Measurements from ENCODE around the gene C10orf53.
"Not testable (repeated sequence)": the region's sequence is repeated elsewhere in the genome, so short reads cannot be mapped to it uniquely, and the experiment has no call there.

DNA sequence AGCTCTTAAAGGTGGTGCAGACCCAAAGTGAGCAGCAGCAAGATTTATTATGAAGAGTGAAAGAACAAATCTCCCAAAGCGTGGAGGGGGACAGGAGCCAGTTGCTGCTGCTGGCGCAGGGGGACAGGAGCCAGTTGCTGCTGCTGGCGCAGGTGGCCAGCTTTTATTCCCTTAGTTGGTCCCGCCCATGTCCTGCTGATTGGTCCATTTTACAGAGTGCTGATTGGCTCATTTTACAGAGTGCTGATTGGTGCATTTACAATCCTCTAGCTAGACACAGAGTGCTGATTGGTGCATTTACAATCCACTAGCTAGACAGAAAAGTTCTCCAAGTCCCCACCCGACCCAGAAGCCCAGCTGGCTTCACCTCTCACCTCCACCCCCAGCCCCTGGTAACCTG lies 3.0 kb downstream of the C10orf53 start:
- TF ChIP-seq, protein P1, sequence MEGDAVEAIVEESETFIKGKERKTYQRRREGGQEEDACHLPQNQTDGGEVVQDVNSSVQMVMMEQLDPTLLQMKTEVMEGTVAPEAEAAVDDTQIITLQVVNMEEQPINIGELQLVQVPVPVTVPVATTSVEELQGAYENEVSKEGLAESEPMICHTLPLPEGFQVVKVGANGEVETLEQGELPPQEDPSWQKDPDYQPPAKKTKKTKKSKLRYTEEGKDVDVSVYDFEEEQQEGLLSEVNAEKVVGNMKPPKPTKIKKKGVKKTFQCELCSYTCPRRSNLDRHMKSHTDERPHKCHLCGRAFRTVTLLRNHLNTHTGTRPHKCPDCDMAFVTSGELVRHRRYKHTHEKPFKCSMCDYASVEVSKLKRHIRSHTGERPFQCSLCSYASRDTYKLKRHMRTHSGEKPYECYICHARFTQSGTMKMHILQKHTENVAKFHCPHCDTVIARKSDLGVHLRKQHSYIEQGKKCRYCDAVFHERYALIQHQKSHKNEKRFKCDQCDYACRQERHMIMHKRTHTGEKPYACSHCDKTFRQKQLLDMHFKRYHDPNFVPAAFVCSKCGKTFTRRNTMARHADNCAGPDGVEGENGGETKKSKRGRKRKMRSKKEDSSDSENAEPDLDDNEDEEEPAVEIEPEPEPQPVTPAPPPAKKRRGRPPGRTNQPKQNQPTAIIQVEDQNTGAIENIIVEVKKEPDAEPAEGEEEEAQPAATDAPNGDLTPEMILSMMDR (IDR thresholded peaks at IDR 0.05; ENCODE audit: insufficient read depth, low read length), result not testable (repeated sequence)
- not testable (repeated sequence) for TF ChIP-seq POLR2AphosphoS5, GABPA (IDR thresholded peaks at IDR 0.05; ENCODE audit: low read depth)
- TF ChIP-seq, protein P2, sequence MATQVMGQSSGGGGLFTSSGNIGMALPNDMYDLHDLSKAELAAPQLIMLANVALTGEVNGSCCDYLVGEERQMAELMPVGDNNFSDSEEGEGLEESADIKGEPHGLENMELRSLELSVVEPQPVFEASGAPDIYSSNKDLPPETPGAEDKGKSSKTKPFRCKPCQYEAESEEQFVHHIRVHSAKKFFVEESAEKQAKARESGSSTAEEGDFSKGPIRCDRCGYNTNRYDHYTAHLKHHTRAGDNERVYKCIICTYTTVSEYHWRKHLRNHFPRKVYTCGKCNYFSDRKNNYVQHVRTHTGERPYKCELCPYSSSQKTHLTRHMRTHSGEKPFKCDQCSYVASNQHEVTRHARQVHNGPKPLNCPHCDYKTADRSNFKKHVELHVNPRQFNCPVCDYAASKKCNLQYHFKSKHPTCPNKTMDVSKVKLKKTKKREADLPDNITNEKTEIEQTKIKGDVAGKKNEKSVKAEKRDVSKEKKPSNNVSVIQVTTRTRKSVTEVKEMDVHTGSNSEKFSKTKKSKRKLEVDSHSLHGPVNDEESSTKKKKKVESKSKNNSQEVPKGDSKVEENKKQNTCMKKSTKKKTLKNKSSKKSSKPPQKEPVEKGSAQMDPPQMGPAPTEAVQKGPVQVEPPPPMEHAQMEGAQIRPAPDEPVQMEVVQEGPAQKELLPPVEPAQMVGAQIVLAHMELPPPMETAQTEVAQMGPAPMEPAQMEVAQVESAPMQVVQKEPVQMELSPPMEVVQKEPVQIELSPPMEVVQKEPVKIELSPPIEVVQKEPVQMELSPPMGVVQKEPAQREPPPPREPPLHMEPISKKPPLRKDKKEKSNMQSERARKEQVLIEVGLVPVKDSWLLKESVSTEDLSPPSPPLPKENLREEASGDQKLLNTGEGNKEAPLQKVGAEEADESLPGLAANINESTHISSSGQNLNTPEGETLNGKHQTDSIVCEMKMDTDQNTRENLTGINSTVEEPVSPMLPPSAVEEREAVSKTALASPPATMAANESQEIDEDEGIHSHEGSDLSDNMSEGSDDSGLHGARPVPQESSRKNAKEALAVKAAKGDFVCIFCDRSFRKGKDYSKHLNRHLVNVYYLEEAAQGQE (IDR thresholded peaks at IDR 0.05; ENCODE audit: insufficient replicate concordance, low read depth), result not testable (repeated sequence)
